PC-3 (cell line): ENCODE results near the gene KRT35. TPM values are rescaled to one million over a fixed set of nuclear protein-coding genes. Genes with fewer than 3 reads are reported as not detected.

Experiments used
- ATAC-seq: fragments of 200-7000 bp; cut with Tn5 transposase; 2 replicates; pipeline ENCODE4 v1.9.1; 2020; ENCODE audit warnings: mild to moderate bottlenecking, moderate library complexity
- BruUV-seq: library from RNA; stranded (reverse); fragments of 400-500 nt; replicated peaks from 2 replicates; lab custom pipeline; 2021; lab: Mats Ljungman, UMichigan
- CTCF ChIA-PET: fragments of 300-600 bp; sonication (Branson Sonifier 250); formaldehyde crosslinking; loops from one replicate; lab custom pipeline; 2022; ENCODE audit warnings: antibody characterized with exemption; lab: Charles Lee
- POLR2A ChIA-PET: fragments of 300-600 bp; sonication (Branson Sonifier 250); formaldehyde crosslinking; loops from one replicate; lab custom pipeline; 2022; ENCODE audit warnings: antibody characterized with exemption; ENCODE audit not compliant: unreplicated experiment; lab: Charles Lee
- DNase-seq: peaks from one replicate; pipeline ENCODE4 v3.0.0-alpha.2; 2015
- H2AFZ ChIP-seq: fragments of 300-600 bp; sonication (generic); 2 replicates; pipeline ENCODE4 v1.6.0; 2016; ENCODE audit warnings: antibody characterized with exemption, low read length
- H3F3A ChIP-seq: fragments of 300-600 bp; sonication (generic); one replicate; pipeline ENCODE4 v1.6.0; 2017; ENCODE audit warnings: antibody characterized with exemption, low read length, control low read depth, mild to moderate bottlenecking; ENCODE audit not compliant: unreplicated experiment
- H3K27ac ChIP-seq: fragments of 300-600 bp; sonication (generic); 2 replicates; pipeline ENCODE4 v1.5.1; 2016; ENCODE audit warnings: mild to moderate bottlenecking, low read length
- H3K27me3 ChIP-seq: fragments of 300-600 bp; sonication (generic); 2 replicates; pipeline ENCODE4 v1.6.1; 2016; ENCODE audit warnings: low read length, mixed read lengths
- H3K36me3 ChIP-seq: fragments of 300-600 bp; sonication (generic); 2 replicates; pipeline ENCODE4 v1.6.1; 2016; ENCODE audit warnings: low read depth, mixed run types, low read length, mixed read lengths
- H3K4me1 ChIP-seq: fragments of 300-600 bp; sonication (generic); 2 replicates; pipeline ENCODE4 v1.5.1; 2016; ENCODE audit warnings: low read length; ENCODE audit not compliant: insufficient read depth
- H3K4me2 ChIP-seq: fragments of 300-600 bp; sonication (generic); 2 replicates; pipeline ENCODE4 v1.6.0; 2016; ENCODE audit warnings: low read length
- H3K4me3 ChIP-seq: fragments of 300-600 bp; sonication (generic); 2 replicates; pipeline ENCODE4 v1.5.1; 2016; ENCODE audit warnings: mild to moderate bottlenecking, low read length, mixed read lengths
- H3K79me2 ChIP-seq: fragments of 300-600 bp; sonication (generic); 2 replicates; pipeline ENCODE4 v1.6.1; 2017; ENCODE audit warnings: low read length, mixed read lengths
- H3K9ac ChIP-seq: fragments of 300-600 bp; sonication (generic); 2 replicates; pipeline ENCODE4 v1.6.0; 2016; ENCODE audit warnings: mild to moderate bottlenecking, low read length
- H3K9me2 ChIP-seq: fragments of 300-600 bp; sonication (generic); replicated peaks from 2 replicates; pipeline ENCODE4 v1.6.1; 2016; ENCODE audit warnings: mixed run types, low read length, mixed read lengths
- H3K9me3 ChIP-seq: fragments of 300-600 bp; sonication (generic); 2 replicates; pipeline ENCODE4 v1.6.1; 2016; ENCODE audit warnings: low read length, mixed read lengths
- H4K20me1 ChIP-seq: fragments of 300-600 bp; sonication (generic); 2 replicates; pipeline ENCODE4 v1.6.1; 2016; ENCODE audit warnings: low read length, mixed read lengths
- CTCF ChIP-seq: fragments of 300-600 bp; sonication (generic); conservative IDR thresholded peaks from 2 replicates; pipeline ENCODE4 v1.5.1; 2017; ENCODE audit warnings: antibody characterized with exemption, low read depth, mild to moderate bottlenecking, low read length
- EZH2 ChIP-seq: fragments of 300-600 bp; sonication (generic); IDR thresholded peaks from one replicate; pipeline ENCODE4 v1.6.1; 2017; ENCODE audit warnings: antibody characterized with exemption, mild to moderate bottlenecking, low read length; ENCODE audit not compliant: unreplicated experiment
- EZH2phosphoT487 ChIP-seq: fragments of 300-600 bp; sonication (generic); IDR thresholded peaks from 2 replicates; pipeline ENCODE4 v1.6.1; 2018; ENCODE audit warnings: mild to moderate bottlenecking, antibody characterized with exemption, low read length, borderline replicate concordance
- intact Hi-C: fragments of 100-400 bp; cut with micrococcal nuclease; formaldehyde crosslinking; loops from 2 replicates; pipeline ENCODE4 v1.9.0; 2023
- microRNA-seq: library from miRNA; unstranded; fragments of <30 nt; microRNA quantifications from one replicate; pipeline ENCODE4 v1.1.0, GENCODE V29; 2020; ENCODE audit not compliant: unreplicated experiment
- total RNA-seq: library from RNA; depleted of rRNA; stranded (reverse); fragments of >200 nt; gene quantifications from 2 replicates; pipeline ENCODE4 v1.2.3, GENCODE V29; 2014; rRNA removed

KRT35 gene
- total RNA-seq, 1 experiment from 2014 or later = not detected

GRCh38 chr17:41428591-41429291 is 52.2 kb downstream of the KRT35 start:
- no peak for TF ChIP-seq EZH2phosphoT487
- TF ChIP-seq CTCF = no peak
- TF ChIP-seq EZH2 = no peak
- Histone ChIP-seq H3K27ac (no peak overlapping the region), H3K27me3 (no peaks in the 10 kb centered on the region), H4K20me1 (no peaks in the 10 kb centered on the region), H3K4me3 (no peak overlapping the region), H3K9me2 (no peaks in the 10 kb centered on the region), H3K9me3 (no peaks in the 10 kb centered on the region), H3K4me1 (0 out of 2 replicates have a peak, but pooled peaks cover 4% of the 10 kb centered on the region), H2AFZ (no peak overlapping the region), H3F3A (no peaks in the 10 kb centered on the region), H3K9ac (no peak overlapping the region), H3K79me2 (no peaks in the 10 kb centered on the region), H3K36me3 (no peaks in the 10 kb centered on the region), H3K4me2 (no peak overlapping the region)
- DNase-seq (no peak), ATAC-seq (no peak)
- ChIA-PET CTCF (no interaction called here), POLR2A (no interaction called here)
- BruUV-seq = no TSS peak
- intact Hi-C loops = no loop called here

Small RNA genes lying within 50 kb of the gene (microRNA-seq; reads per million reads assigned to microRNA genes)
- 5.8 reads per million, percentile 26 among the genes with 10 or more reads in this experiment for gene MIR6510

Other genes starting within 250 kb of the KRT35 start
- not detected in 2 replicates for gene KRTAP9-3, start 248.7 kb downstream of the KRT35 start, total RNA-seq
- gene KRTAP9-8, start 243.2 kb downstream of the KRT35 start, total RNA-seq = not detected in 2 replicates
- gene KRTAP9-4, start 231.5 kb downstream of the KRT35 start, total RNA-seq = not detected in 2 replicates
- not detected in 2 replicates for gene KRTAP9-9, start 225.8 kb downstream of the KRT35 start, total RNA-seq
- not detected in 2 replicates for gene KRTAP9-6, start 215.8 kb downstream of the KRT35 start, total RNA-seq
- gene KRTAP9-7, start 205.5 kb downstream of the KRT35 start, total RNA-seq = not detected in 2 replicates
- gene KRTAP29-1, start 178.3 kb downstream of the KRT35 start, total RNA-seq = not detected in 2 replicates
- not detected in 2 replicates for gene KRTAP16-1, start 171.8 kb downstream of the KRT35 start, total RNA-seq
- gene KRTAP17-1, start 165.4 kb downstream of the KRT35 start, total RNA-seq = not detected in 2 replicates
- gene KRT33A, start 130.3 kb downstream of the KRT35 start, total RNA-seq = not detected in 2 replicates
- not detected in 2 replicates for gene KRT33B, start 111.3 kb downstream of the KRT35 start, total RNA-seq
- gene KRT34, start 98.8 kb downstream of the KRT35 start, total RNA-seq = 2.9 and 5.1 TPM in 2 replicates
- gene KRT31, start 83.5 kb downstream of the KRT35 start, total RNA-seq = not detected in 2 replicates
- gene KRT37, start 56.6 kb downstream of the KRT35 start, total RNA-seq = 3.2 and 4.6 TPM in 2 replicates
- gene KRT38, start 40.2 kb downstream of the KRT35 start, total RNA-seq = not detected in 2 replicates
- gene KRT32, start 13.8 kb downstream of the KRT35 start, total RNA-seq = 1.5 TPM in 2 replicates
- gene KRT36, start 8.8 kb upstream of the KRT35 start, total RNA-seq = not detected in 2 replicates
- 1.4 TPM in 2 replicates for gene KRT13, start 24.5 kb upstream of the KRT35 start, total RNA-seq
- gene KRT15, start 37.7 kb upstream of the KRT35 start, total RNA-seq = 121 and 144 TPM in 2 replicates
- 2,299 and 2,451 TPM in 2 replicates for gene KRT19, start 47.2 kb upstream of the KRT35 start, total RNA-seq
- 1.0 TPM in 1 of 2 replicates, not detected in the other for gene KRT9, start 90.9 kb upstream of the KRT35 start, total RNA-seq
- gene KRT14, start 105.7 kb upstream of the KRT35 start, total RNA-seq = 0.15 TPM in 1 of 2 replicates, not detected in the other
- 42.6 and 53.1 TPM in 2 replicates for gene KRT16, start 131.6 kb upstream of the KRT35 start, total RNA-seq
- 92.1 and 115 TPM in 2 replicates for gene KRT17, start 143.4 kb upstream of the KRT35 start, total RNA-seq
- gene EIF1, start 207.7 kb upstream of the KRT35 start, total RNA-seq = 88.7 and 95.9 TPM in 2 replicates
- not detected in 2 replicates for gene GAST, start 231.2 kb upstream of the KRT35 start, total RNA-seq